HEK293 (cell line): ENCODE data around the gene VPS4A.

Source experiments
- CTCF ChIA-PET: fragments of 350-600 bp; formaldehyde crosslinking; extraction: SDS; loops from one replicate; lab custom pipeline; 2021; ENCODE audit warnings: antibody characterized with exemption; lab: Yijun Ruan, JAX
- POLR2A ChIA-PET: fragments of 300-600 bp; formaldehyde crosslinking; extraction: SDS; loops from one replicate; lab custom pipeline; 2020; ENCODE audit warnings: antibody characterized with exemption, inconsistent platforms; lab: Yijun Ruan, JAX
- H3K27ac ChIP-seq: fragments of 200-500 bp; sonication (Bioruptor generic); 2 replicates; pipeline ENCODE4 v1.5.1; 2014; ENCODE audit warnings: low read depth, low read length, control low read depth, inconsistent platforms; ENCODE audit errors: extremely low read depth
- H3K36me3 ChIP-seq, 2 experiments: fragments of 200-500 bp in 1 of 2; sonication (Bioruptor generic) in 1 of 2; 1 replicate in 1 of 2; 2 replicates in 1 of 2; pipeline ENCODE4 v1.5.1; 2014 to 2017; ENCODE audit warnings: inconsistent platforms in 2 of 2, low read length in 2 of 2; ENCODE audit not compliant: control insufficient read depth in 2 of 2, insufficient read depth in 1 of 2
- H3K4me1 ChIP-seq: fragments of 200-500 bp; sonication (Bioruptor generic); 2 replicates; pipeline ENCODE4 v1.5.1; 2014; ENCODE audit warnings: mild to moderate bottlenecking, low read length, inconsistent platforms; ENCODE audit not compliant: control insufficient read depth, insufficient read depth
- H3K4me3 ChIP-seq: 2 replicates; pipeline ENCODE4 v1.5.1; 2011; ENCODE audit warnings: low read depth, mild to moderate bottlenecking, control low read depth, low read length, moderate library complexity
- H3K9me3 ChIP-seq: fragments of 200-500 bp; sonication (Bioruptor generic); 2 replicates; pipeline ENCODE4 v1.5.1; 2014; ENCODE audit warnings: low read depth, low read length, inconsistent platforms; ENCODE audit not compliant: control insufficient read depth, insufficient read depth
- KLF17 ChIP-seq: fragments of 450-650 bp; formaldehyde crosslinking; IDR thresholded peaks from 2 replicates; pipeline ENCODE4 v1.5.1; 2016; ENCODE audit warnings: missing biosample characterization, missing genetic modification characterization
- TCF7L2 ChIP-seq: IDR thresholded peaks from 2 replicates; pipeline ENCODE4 v1.6.1; 2011; ENCODE audit warnings: low read depth, mild to moderate bottlenecking, inconsistent platforms, low read length, moderate library complexity, borderline replicate concordance
- ZBTB48 ChIP-seq: fragments of 450-650 bp; formaldehyde crosslinking; IDR thresholded peaks from 2 replicates; pipeline ENCODE4 v1.5.1; 2016; ENCODE audit warnings: missing biosample characterization, missing genetic modification characterization
- ZFP41 ChIP-seq: fragments of 450-650 bp; formaldehyde crosslinking; IDR thresholded peaks from 2 replicates; pipeline ENCODE4 v1.5.1; 2016; ENCODE audit warnings: missing biosample characterization, missing genetic modification characterization, borderline replicate concordance
- ZNF121 ChIP-seq: fragments of 450-650 bp; formaldehyde crosslinking; IDR thresholded peaks from 2 replicates; pipeline ENCODE4 v1.5.1; 2016; ENCODE audit warnings: missing biosample characterization, missing genetic modification characterization
- ZNF133 ChIP-seq: fragments of 450-650 bp; formaldehyde crosslinking; IDR thresholded peaks from 2 replicates; pipeline ENCODE4 v1.5.1; 2016; ENCODE audit warnings: missing biosample characterization, missing genetic modification characterization
- ZNF138 ChIP-seq: fragments of 450-650 bp; formaldehyde crosslinking; IDR thresholded peaks from 2 replicates; pipeline ENCODE4 v1.5.1; 2016; ENCODE audit warnings: missing biosample characterization, missing genetic modification characterization, borderline replicate concordance
- ZNF223 ChIP-seq: fragments of 450-650 bp; formaldehyde crosslinking; IDR thresholded peaks from 2 replicates; pipeline ENCODE4 v1.5.1; 2016; ENCODE audit warnings: missing biosample characterization, missing genetic modification characterization
- ZNF391 ChIP-seq: fragments of 450-650 bp; formaldehyde crosslinking; IDR thresholded peaks from 2 replicates; pipeline ENCODE4 v1.5.1; 2016; ENCODE audit warnings: low read depth, missing biosample characterization, missing genetic modification characterization, borderline replicate concordance
- ZNF521 ChIP-seq: fragments of 450-650 bp; formaldehyde crosslinking; IDR thresholded peaks from 2 replicates; pipeline ENCODE4 v1.5.1; 2017; ENCODE audit warnings: missing biosample characterization, mild to moderate bottlenecking, missing genetic modification characterization
- ZNF529 ChIP-seq: fragments of 450-650 bp; formaldehyde crosslinking; IDR thresholded peaks from 2 replicates; pipeline ENCODE4 v1.5.1; 2017; ENCODE audit warnings: missing genetic modification characterization, missing biosample characterization; ENCODE audit not compliant: insufficient replicate concordance
- ZNF561 ChIP-seq: fragments of 450-650 bp; IDR thresholded peaks from 2 replicates; pipeline ENCODE4 v1.5.1; 2018; ENCODE audit warnings: missing biosample characterization, missing genetic modification characterization, borderline replicate concordance
- ZNF629 ChIP-seq: fragments of 450-650 bp; formaldehyde crosslinking; IDR thresholded peaks from 2 replicates; pipeline ENCODE4 v1.5.1; 2017; ENCODE audit warnings: missing biosample characterization, missing genetic modification characterization
- ZNF747 ChIP-seq: fragments of 450-650 bp; formaldehyde crosslinking; IDR thresholded peaks from 2 replicates; pipeline ENCODE4 v1.5.1; 2016; ENCODE audit warnings: missing biosample characterization, missing genetic modification characterization
- TF ChIP-seq, protein P1 (sequence below): fragments of 450-650 bp; formaldehyde crosslinking; IDR thresholded peaks from 2 replicates; pipeline ENCODE4 v1.5.1; 2016; ENCODE audit warnings: missing biosample characterization, missing genetic modification characterization
- TF ChIP-seq, protein P2 (sequence below): fragments of 450-650 bp; formaldehyde crosslinking; IDR thresholded peaks from 2 replicates; pipeline ENCODE4 v1.5.1; 2016; ENCODE audit warnings: missing biosample characterization, missing genetic modification characterization

Gene VPS4A

GRCh38 chr16:69266334-69267063 is 44.7 kb upstream of the VPS4A start:
- H3K27ac ChIP-seq = no peak overlapping the region
- CTCF ChIA-PET = no interaction called here
- TF ChIP-seq, protein P1, sequence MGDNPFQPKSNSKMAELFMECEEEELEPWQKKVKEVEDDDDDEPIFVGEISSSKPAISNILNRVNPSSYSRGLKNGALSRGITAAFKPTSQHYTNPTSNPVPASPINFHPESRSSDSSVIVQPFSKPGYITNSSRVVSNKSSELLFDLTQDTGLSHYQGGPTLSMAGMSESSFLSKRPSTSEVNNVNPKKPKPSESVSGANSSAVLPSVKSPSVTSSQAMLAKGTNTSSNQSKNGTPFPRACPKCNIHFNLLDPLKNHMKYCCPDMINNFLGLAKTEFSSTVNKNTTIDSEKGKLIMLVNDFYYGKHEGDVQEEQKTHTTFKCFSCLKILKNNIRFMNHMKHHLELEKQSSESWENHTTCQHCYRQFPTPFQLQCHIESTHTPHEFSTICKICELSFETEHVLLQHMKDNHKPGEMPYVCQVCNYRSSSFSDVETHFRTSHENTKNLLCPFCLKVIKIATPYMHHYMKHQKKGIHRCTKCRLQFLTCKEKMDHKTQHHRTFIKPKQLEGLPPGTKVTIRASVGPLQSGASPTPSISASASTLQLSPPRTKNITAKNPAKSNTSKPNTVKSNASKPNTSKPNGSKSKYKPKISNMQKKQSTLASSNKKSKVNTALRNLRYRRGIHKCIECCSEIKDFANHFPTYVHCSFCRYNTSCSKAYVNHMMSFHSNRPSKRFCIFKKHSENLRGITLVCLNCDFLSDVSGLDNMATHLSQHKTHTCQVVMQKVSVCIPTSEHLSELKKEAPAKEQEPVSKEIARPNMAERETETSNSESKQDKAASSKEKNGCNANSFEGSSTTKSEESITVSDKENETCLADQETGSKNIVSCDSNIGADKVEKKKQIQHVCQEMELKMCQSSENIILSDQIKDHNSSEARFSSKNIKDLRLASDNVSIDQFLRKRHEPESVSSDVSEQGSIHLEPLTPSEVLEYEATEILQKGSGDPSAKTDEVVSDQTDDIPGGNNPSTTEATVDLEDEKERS (tag by site-specific recombination) = no peak
- TF ChIP-seq ZNF121 (tag by site-specific recombination) = 0 out of 2 replicates have a peak, but pooled peaks have one; percentile 19
- POLR2A ChIA-PET = no interaction called here
- H3K9me3 ChIP-seq = no peaks in the 10 kb centered on the region
- H3K4me1 ChIP-seq = no peaks in the 10 kb centered on the region
- H3K4me3 ChIP-seq = no peak overlapping the region
- peaks cover 0 to 26% of the 10 kb centered on the region in 2 experiments; a peak in 2 of 3 replicates for H3K36me3 ChIP-seq

DNA sequence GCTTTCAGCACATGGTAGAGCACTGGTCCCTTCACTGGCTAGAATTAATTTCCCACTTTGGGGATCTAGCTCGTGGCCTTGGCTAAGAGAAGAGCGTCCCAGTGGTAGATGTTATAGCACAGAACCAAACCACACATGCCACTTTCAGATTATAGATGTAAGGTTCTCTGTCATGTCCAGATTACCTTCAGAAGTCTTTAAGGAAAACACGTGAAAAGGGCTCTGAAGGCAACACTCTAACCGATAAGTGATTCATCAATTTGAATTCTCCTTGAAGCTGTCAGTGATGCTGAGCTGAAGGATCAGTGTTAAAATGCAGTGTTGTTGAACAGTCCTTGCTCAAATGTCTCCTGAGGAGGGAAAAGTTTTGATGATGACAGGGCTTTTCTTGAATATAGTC is 43.5 kb upstream of the VPS4A start:
- TF ChIP-seq ZNF521 (tag by site-specific recombination) = no peak
- TF ChIP-seq ZNF138 (tag by site-specific recombination) = no peak
- no peak for TF ChIP-seq ZBTB48 (tag by site-specific recombination)
- no peak for TF ChIP-seq ZNF529 (tag by site-specific recombination)
- no peak for TF ChIP-seq ZNF747
- TF ChIP-seq TCF7L2 = no peak
- no peak for TF ChIP-seq ZFP41 (tag by site-specific recombination)
- TF ChIP-seq ZNF223 = no peak
- TF ChIP-seq ZNF391 = no peak
- TF ChIP-seq, protein P2, sequence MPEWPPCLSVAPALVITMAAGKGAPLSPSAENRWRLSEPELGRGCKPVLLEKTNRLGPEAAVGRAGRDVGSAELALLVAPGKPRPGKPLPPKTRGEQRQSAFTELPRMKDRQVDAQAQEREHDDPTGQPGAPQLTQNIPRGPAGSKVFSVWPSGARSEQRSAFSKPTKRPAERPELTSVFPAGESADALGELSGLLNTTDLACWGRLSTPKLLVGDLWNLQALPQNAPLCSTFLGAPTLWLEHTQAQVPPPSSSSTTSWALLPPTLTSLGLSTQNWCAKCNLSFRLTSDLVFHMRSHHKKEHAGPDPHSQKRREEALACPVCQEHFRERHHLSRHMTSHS (tag by site-specific recombination) = no peak
- TF ChIP-seq ZNF629 = no peak
- no peak for TF ChIP-seq KLF17 (tag by site-specific recombination)
- TF ChIP-seq ZNF561 (tag by site-specific recombination) = no peak
- no peaks in the 10 kb centered on the region for H3K9me3 ChIP-seq
- ChIA-PET CTCF (interaction anchor here (0.7 to 1.2 kb wide), 3 partner anchors 14 to 117 kb away, joined by 3 to 4 read pairs (median 3); no protein-coding TSS in a partner anchor), POLR2A (interaction anchor here (0.8 kb wide), 1 partner anchor 80 kb away, joined by 3 read pairs; no protein-coding TSS in a partner anchor)
- no peak overlapping the region for H3K27ac ChIP-seq
- H3K4me1 ChIP-seq = no peaks in the 10 kb centered on the region
- peaks cover 0 to 19% of the 10 kb centered on the region in 2 experiments; a peak in 2 of 3 replicates for H3K36me3 ChIP-seq
- H3K4me3 ChIP-seq = no peak overlapping the region

GRCh38 chr16:69270395-69270794 is 40.8 kb upstream of the VPS4A start:
- Histone ChIP-seq H3K27ac (no peak overlapping the region), H3K4me1 (no peaks in the 10 kb centered on the region), H3K9me3 (no peaks in the 10 kb centered on the region), H3K4me3 (no peak overlapping the region), H3K36me3 (peaks cover 3 to 17% of the 10 kb centered on the region in 2 experiments; a peak in 2 of 3 replicates)
- ChIA-PET CTCF (no interaction called here), POLR2A (no interaction called here)
- no peak for TF ChIP-seq ZNF133
